GM18511 (cell line): Measurements from ENCODE around the gene AIF1L.

Experiments used
- ATAC-seq: cut with Tn5 transposase; IDR thresholded peaks from one replicate; pipeline ENCODE4 v1.9.1; 2021; ENCODE audit warnings: mild to moderate bottlenecking, moderate library complexity; ENCODE audit not compliant: unreplicated experiment

AIF1L gene

GRCh38 chr9:131076347-131077195, 19.8 kb upstream of the AIF1L start:
- no peak for ATAC-seq

- no peak for ATAC-seq
These were observed 17.6 kb upstream of the AIF1L start for GRCh38 chr9:131078427-131079366.

GRCh38 chr9:131080589-131080988, 15.7 kb upstream of the AIF1L start:
- no peak for ATAC-seq

GRCh38 chr9:131081868-131082267, 14.5 kb upstream of the AIF1L start:
- no peak for ATAC-seq

- no peak for ATAC-seq
These were observed 13.4 kb upstream of the AIF1L start for GRCh38 chr9:131082774-131083512.

GRCh38 chr9:131084661-131085369, 11.5 kb upstream of the AIF1L start:
- ATAC-seq = no peak

GRCh38 chr9:131085370-131086122, 10.8 kb upstream of the AIF1L start:
- ATAC-seq = no peak

- no peak for ATAC-seq
These were observed 8.9 kb upstream of the AIF1L start for GRCh38 chr9:131087354-131087893.

GRCh38 chr9:131090025-131090787, 6.1 kb upstream of the AIF1L start:
- ATAC-seq = no peak

- no peak for ATAC-seq
These were observed 4.9 kb upstream of the AIF1L start for GRCh38 chr9:131091352-131091992.

GRCh38 chr9:131092030-131092429, 4.3 kb upstream of the AIF1L start:
- ATAC-seq = no peak

- ATAC-seq = no peak
These were observed 3.5 kb upstream of the AIF1L start for GRCh38 chr9:131092548-131093440.

GRCh38 chr9:131094015-131094414, 2.3 kb upstream of the AIF1L start:
- no peak for ATAC-seq

- no peak for ATAC-seq
These were observed 1.7 kb upstream of the AIF1L start for GRCh38 chr9:131094622-131095021.

- no peak for ATAC-seq
These were observed 564 bp upstream of the AIF1L start for GRCh38 chr9:131095666-131096268.

- ATAC-seq = no peak
These were observed 1.0 kb downstream of the AIF1L start for GRCh38 chr9:131097126-131097947.
